H9 (cell line): ENCODE data around the gene PIAS1. TPM values are rescaled to one million over a fixed set of nuclear protein-coding genes. Genes with fewer than 3 reads are reported as not detected.

Experiments used
- DNase-seq: peaks from one replicate; pipeline ENCODE4 v3.0.0-alpha.2; 2017
- H2AFZ ChIP-seq: one replicate; pipeline ENCODE4 v1.6.1; 2013; ENCODE audit warnings: mild to moderate bottlenecking, low read length, control low read depth, moderate library complexity
- H2AK5ac ChIP-seq: 2 replicates; pipeline ENCODE4 v1.6.1; 2013; ENCODE audit warnings: low read length, control low read depth, mixed read lengths; ENCODE audit not compliant: insufficient read length
- H2BK120ac ChIP-seq: one replicate; pipeline ENCODE4 v1.6.1; 2013; ENCODE audit warnings: low read depth, mild to moderate bottlenecking, low read length, control low read depth, inconsistent platforms; ENCODE audit not compliant: poor library complexity, severe bottlenecking
- H2BK12ac ChIP-seq: 2 replicates; pipeline ENCODE4 v1.6.1; 2013; ENCODE audit warnings: low read length, control low read depth, mixed read lengths, low read depth; ENCODE audit not compliant: insufficient read length
- H2BK15ac ChIP-seq: 2 replicates; pipeline ENCODE4 v1.6.1; 2013; ENCODE audit warnings: low read depth, low read length, control low read depth
- H2BK20ac ChIP-seq: one replicate; pipeline ENCODE4 v1.6.1; 2013; ENCODE audit warnings: low read depth, mild to moderate bottlenecking, low read length, control low read depth, inconsistent platforms; ENCODE audit not compliant: poor library complexity, severe bottlenecking
- H2BK5ac ChIP-seq: 2 replicates; pipeline ENCODE4 v1.6.1; 2013; ENCODE audit warnings: low read length, control low read depth, mixed read lengths; ENCODE audit not compliant: insufficient read length
- H3K14ac ChIP-seq: 2 replicates; pipeline ENCODE4 v1.6.1; 2013; ENCODE audit warnings: low read length, control low read depth; ENCODE audit not compliant: insufficient read depth
- H3K18ac ChIP-seq: 2 replicates; pipeline ENCODE4 v1.6.1; 2013; ENCODE audit warnings: low read depth, mild to moderate bottlenecking, mixed read lengths, low read length, control low read depth; ENCODE audit not compliant: insufficient read length
- H3K23ac ChIP-seq: 2 replicates; pipeline ENCODE4 v1.6.1; 2013; ENCODE audit warnings: low read length, control low read depth, mixed read lengths, low read depth; ENCODE audit not compliant: insufficient read length
- H3K23me2 ChIP-seq: 2 replicates; pipeline ENCODE4 v1.6.1; 2013; ENCODE audit warnings: low read depth, mild to moderate bottlenecking, mixed read lengths, low read length, control low read depth; ENCODE audit not compliant: insufficient read length, poor library complexity, severe bottlenecking
- H3K27ac ChIP-seq: 2 replicates; pipeline ENCODE4 v1.5.1; 2013; ENCODE audit warnings: low read length, control low read depth, mixed read lengths, low read depth; ENCODE audit not compliant: insufficient read length
- H3K27me3 ChIP-seq: 2 replicates; pipeline ENCODE4 v1.6.1; 2013; ENCODE audit warnings: low read length, control low read depth, inconsistent platforms; ENCODE audit not compliant: insufficient read depth
- H3K4ac ChIP-seq: 2 replicates; pipeline ENCODE4 v1.6.1; 2013; ENCODE audit warnings: low read depth, mild to moderate bottlenecking, control low read depth, inconsistent platforms, low read length, moderate library complexity
- H3K4me1 ChIP-seq: 2 replicates; pipeline ENCODE4 v1.6.1; 2013; ENCODE audit warnings: low read length, control low read depth, inconsistent platforms; ENCODE audit not compliant: insufficient read depth
- H3K4me2 ChIP-seq: 2 replicates; pipeline ENCODE4 v1.6.1; 2013; ENCODE audit warnings: low read length, control low read depth, mixed read lengths; ENCODE audit not compliant: insufficient read length, insufficient read depth
- H3K56ac ChIP-seq: 2 replicates; pipeline ENCODE4 v1.6.1; 2013; ENCODE audit warnings: low read depth, mild to moderate bottlenecking, mixed read lengths, low read length, control low read depth; ENCODE audit not compliant: insufficient read length
- H3K79me1 ChIP-seq: 2 replicates; pipeline ENCODE4 v1.6.1; 2013; ENCODE audit warnings: low read depth, mild to moderate bottlenecking, moderate library complexity, low read length, control low read depth, inconsistent platforms; ENCODE audit not compliant: insufficient read depth, poor library complexity, severe bottlenecking
- H3K79me2 ChIP-seq: 2 replicates; pipeline ENCODE4 v1.6.1; 2013; ENCODE audit warnings: low read length, control low read depth, inconsistent platforms; ENCODE audit not compliant: insufficient read depth
- H3K9ac ChIP-seq: 2 replicates; pipeline ENCODE4 v1.6.1; 2013; ENCODE audit warnings: low read length, control low read depth, mixed read lengths; ENCODE audit not compliant: insufficient read length; ENCODE audit errors: extremely low read depth
- H3K9me3 ChIP-seq: one replicate; pipeline ENCODE4 v1.6.1; 2013; ENCODE audit warnings: low read depth, low read length, inconsistent platforms; ENCODE audit not compliant: control insufficient read depth
- H3T11ph ChIP-seq: one replicate; pipeline ENCODE4 v1.6.1; 2013; ENCODE audit warnings: mild to moderate bottlenecking, low read length, control low read depth, inconsistent platforms
- H4K20me1 ChIP-seq: one replicate; pipeline ENCODE4 v1.6.1; 2013; ENCODE audit not compliant: control insufficient read depth, insufficient read length, insufficient read depth
- H4K5ac ChIP-seq: 2 replicates; pipeline ENCODE4 v1.6.1; 2013; ENCODE audit warnings: low read depth, mild to moderate bottlenecking, mixed read lengths, low read length, control low read depth; ENCODE audit not compliant: insufficient read length
- H4K8ac ChIP-seq: replicated peaks from 2 replicates; pipeline ENCODE4 v1.6.1; 2013; ENCODE audit warnings: low read length, control low read depth, mixed read lengths, low read depth; ENCODE audit not compliant: insufficient read length
- H4K91ac ChIP-seq: 2 replicates; pipeline ENCODE4 v1.6.1; 2013; ENCODE audit warnings: low read depth, mild to moderate bottlenecking, moderate library complexity, mixed read lengths, low read length, control low read depth; ENCODE audit not compliant: insufficient read length
- H3K27ac Mint-ChIP-seq, 3 experiments: 2 replicates in 2 of 3; 3 replicates in 1 of 3; pipeline ENCODE4 v1.8.0; 2020 to 2021; ENCODE audit warnings: mixed read lengths in 3 of 3, mild to moderate bottlenecking in 1 of 3, moderate library complexity in 1 of 3
- H3K27me3 Mint-ChIP-seq: 2 replicates; pipeline ENCODE4 v1.8.0; 2021; ENCODE audit warnings: low read depth, mild to moderate bottlenecking, moderate library complexity, mixed read lengths
- H3K36me3 Mint-ChIP-seq, 3 experiments: 2 replicates in 2 of 3; 3 replicates in 1 of 3; pipeline ENCODE4 v1.8.0; 2020 to 2021; ENCODE audit warnings: low read depth in 3 of 3, mixed read lengths in 3 of 3; ENCODE audit not compliant: insufficient read depth in 1 of 3
- H3K4me1 Mint-ChIP-seq, 2 experiments: 2 replicates each; pipeline ENCODE4 v1.8.0; 2020; ENCODE audit warnings: mixed read lengths in 2 of 2
- H3K4me3 Mint-ChIP-seq, 2 experiments: 2 replicates in 1 of 2; 3 replicates in 1 of 2; pipeline ENCODE4 v1.8.0; 2020 to 2021; ENCODE audit warnings: mild to moderate bottlenecking in 2 of 2, mixed read lengths in 2 of 2, moderate library complexity in 1 of 2
- H3K9me3 Mint-ChIP-seq, 2 experiments: 2 replicates in 1 of 2; 3 replicates in 1 of 2; pipeline ENCODE4 v1.8.0; 2020; ENCODE audit warnings: mild to moderate bottlenecking in 2 of 2, mixed read lengths in 2 of 2, moderate library complexity in 1 of 2
- CTCF ChIP-seq: fragments of 200-600 bp; sonication (generic); conservative IDR thresholded peaks from 3 replicates; pipeline ENCODE4 v1.8.0; 2021; ENCODE audit warnings: antibody characterized with exemption, mild to moderate bottlenecking
- WGBS: extraction: QIAGEN DNeasy Blood & Tissue Kit; methylation state at CpG from one replicate; pipeline ENCODE4 v1.1.7; 2013; ENCODE audit warnings: missing lambda C conversion rate, low lambda C conversion rate, mixed read lengths; ENCODE audit not compliant: insufficient read length; ENCODE audit errors: extremely low coverage; 5-methylcytosine and 5-hydroxymethylcytosine counted together
- total RNA-seq: library from RNA; stranded (reverse); gene quantifications from 2 replicates; pipeline ENCODE4 v1.2.1, GENCODE V29; 2021

Gene PIAS1
- total RNA-seq, 1 experiment from 2014 or later: 31.1 TPM

- H3K14ac ChIP-seq: no peak overlapping the region
- H3K4me3 Mint-ChIP-seq: no peak overlapping the region
- H4K20me1 ChIP-seq: no peaks in the 10 kb centered on the region
- no peaks in the 10 kb centered on the region; the same call in 1 of the 2 replicates for H3K4me1 ChIP-seq
- no peak for DNase-seq
- peaks cover 32 to 34% of the 10 kb centered on the region in 2 experiments for H3K4me1 Mint-ChIP-seq
- H2BK12ac ChIP-seq: no peak overlapping the region
- no peak overlapping the region for H3K27ac ChIP-seq
- no peak overlapping the region for H3K4me2 ChIP-seq
- H3K18ac ChIP-seq: no peak overlapping the region
- H3K23ac ChIP-seq: no peak overlapping the region
- WGBS: no CpG with 5 or more reads among the region's 3 CpGs
- H3K9me3 Mint-ChIP-seq: no peaks in the 10 kb centered on the region
- TF ChIP-seq CTCF: no peak
- no peaks in the 10 kb centered on the region for H3K9me3 ChIP-seq
- H3K9ac ChIP-seq: no peak overlapping the region
- peaks cover 0 to 10% (median 0%) of the 10 kb centered on the region in 3 experiments; a peak in 3 of 7 replicates for H3K36me3 Mint-ChIP-seq
- no peak overlapping the region for H4K91ac ChIP-seq
- H3T11ph ChIP-seq: no peak overlapping the region
- no peak overlapping the region for H2BK5ac ChIP-seq
- H3K23me2 ChIP-seq: peaks cover 2% of the 10 kb centered on the region
- no peak overlapping the region for H2BK120ac ChIP-seq
- peaks cover 10% of the 10 kb centered on the region; the same call in 1 of the 2 replicates for H3K79me2 ChIP-seq
- no peak overlapping the region for H4K8ac ChIP-seq
- no peaks in the 10 kb centered on the region for H3K27me3 ChIP-seq
- H3K27ac Mint-ChIP-seq: no peak overlapping the region
- H3K79me1 ChIP-seq: peaks cover 7% of the 10 kb centered on the region
- H3K27me3 Mint-ChIP-seq: no peaks in the 10 kb centered on the region
- H2BK20ac ChIP-seq: no peak overlapping the region
- no peak overlapping the region for H4K5ac ChIP-seq
- H3K56ac ChIP-seq: no peak overlapping the region
- H2BK15ac ChIP-seq: no peak overlapping the region
- H3K4ac ChIP-seq: no peak overlapping the region
- H2AK5ac ChIP-seq: no peak overlapping the region
- no peak overlapping the region for H2AFZ ChIP-seq
These were observed 8.1 kb downstream of the PIAS1 start for GRCh38 chr15:68062214-68062613.
